ENCODE measurements around the gene HMCN2. TPM values are rescaled to one million over a fixed set of nuclear protein-coding genes. Genes with fewer than 3 reads are reported as not detected.

The HMCN2 gene
- total RNA-seq, 1 experiment from 2014 or later: 8.6 TPM

DNA sequence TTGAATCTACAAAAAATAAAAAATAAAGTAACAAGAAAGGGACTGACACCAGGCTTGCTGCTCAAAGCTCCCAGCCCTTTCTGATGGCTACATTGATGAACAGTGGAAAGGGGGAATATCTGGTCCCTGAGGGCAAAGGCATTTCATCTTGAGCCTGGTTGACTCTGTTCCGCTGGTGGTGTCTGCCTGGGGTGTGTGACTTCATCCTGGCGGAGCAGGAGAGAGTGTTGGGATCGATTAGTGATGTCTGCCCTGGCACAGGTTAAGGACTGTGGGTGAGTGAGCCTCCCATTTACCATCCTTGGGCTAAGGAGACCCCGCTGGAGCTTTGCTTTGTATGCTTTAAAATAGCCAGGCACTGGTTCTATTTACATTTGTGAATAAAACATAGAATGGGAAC, 122.3 kb downstream of the HMCN2 start:
- no CpG with 5 or more reads among the region's 4 CpGs for WGBS (ENCODE audit: extremely low coverage, insufficient read length, low lambda C conversion rate)
- H3K9me3 Mint-ChIP-seq: no peaks in the 10 kb centered on the region; a peak in 2 of 5 replicates
- Histone ChIP-seq H4K5ac (ENCODE audit: insufficient read length, low read depth, low read length) (no peak overlapping the region), H3K9ac (ENCODE audit: extremely low read depth, insufficient read length, low read length) (no peak overlapping the region), H3K4me2 (ENCODE audit: insufficient read depth, insufficient read length, low read length) (no peak overlapping the region), H3K4me1 (ENCODE audit: insufficient read depth, low read length) (no peaks in the 10 kb centered on the region), H3K14ac (ENCODE audit: insufficient read depth, low read length) (no peak overlapping the region), H3K27ac (ENCODE audit: insufficient read length, low read depth, low read length) (no peak overlapping the region), H4K91ac (ENCODE audit: insufficient read length, low read depth, low read length) (no peak overlapping the region), H3K79me1 (ENCODE audit: insufficient read depth, low read depth, low read length, poor library complexity, severe bottlenecking) (no peaks in the 10 kb centered on the region), H3K4ac (ENCODE audit: low read depth, low read length) (no peak overlapping the region), H3K18ac (ENCODE audit: insufficient read length, low read depth, low read length) (no peak overlapping the region), H2BK5ac (ENCODE audit: insufficient read length, low read length) (no peak overlapping the region), H2BK15ac (ENCODE audit: low read depth, low read length) (no peak overlapping the region), H2BK120ac (ENCODE audit: low read depth, low read length, poor library complexity, severe bottlenecking) (no peak overlapping the region), H3K79me2 (ENCODE audit: insufficient read depth, low read length) (no peaks in the 10 kb centered on the region), H4K8ac (replicated peaks; ENCODE audit: insufficient read length, low read depth, low read length) (no peak overlapping the region), H3K27me3 (ENCODE audit: insufficient read depth, low read length) (no peaks in the 10 kb centered on the region), H3K56ac (ENCODE audit: insufficient read length, low read depth, low read length) (no peak overlapping the region), H3K23me2 (ENCODE audit: insufficient read length, low read depth, low read length, poor library complexity, severe bottlenecking) (no peaks in the 10 kb centered on the region), H2AFZ (ENCODE audit: low read length) (no peak overlapping the region), H2BK12ac (ENCODE audit: insufficient read length, low read depth, low read length) (no peak overlapping the region), H2AK5ac (ENCODE audit: insufficient read length, low read length) (no peak overlapping the region), H3K23ac (ENCODE audit: insufficient read length, low read depth, low read length) (no peak overlapping the region), H3K9me3 (ENCODE audit: control insufficient read depth, low read depth, low read length) (no peaks in the 10 kb centered on the region), H3T11ph (ENCODE audit: low read length) (no peak overlapping the region), H4K20me1 (ENCODE audit: control insufficient read depth, insufficient read depth, insufficient read length) (no peaks in the 10 kb centered on the region), H2BK20ac (ENCODE audit: low read depth, low read length, poor library complexity, severe bottlenecking) (no peak overlapping the region)
- peaks cover 3 to 30% (median 3%) of the 10 kb centered on the region in 3 experiments; a peak in 5 of 7 replicates for H3K36me3 Mint-ChIP-seq (ENCODE audit: insufficient read depth in 1 of 3, low read depth in 3 of 3)
- TF ChIP-seq CTCF (conservative IDR thresholded peaks at IDR 0.05): no peak
- no peak for DNase-seq
- H3K4me1 Mint-ChIP-seq: peaks cover 12 to 17% of the 10 kb centered on the region in 2 experiments
- peak overlapping the region in 1 of 3 experiments; percentile 75; a peak in 1 of 7 replicates for H3K27ac Mint-ChIP-seq
- no peak overlapping the region for H3K4me3 Mint-ChIP-seq
- H3K27me3 Mint-ChIP-seq (ENCODE audit: low read depth): peaks cover 1% of the 10 kb centered on the region; the same call in 1 of the 2 replicates

Measured in H9 (cell line).